ENCODE data around the gene SCUBE2.
"Not testable (repeated sequence)": the region's sequence is repeated elsewhere in the genome, so short reads cannot be mapped to it uniquely, and the experiment has no call there.

Gene SCUBE2

GRCh38 chr11:9004183-9004926, 87.0 kb downstream of the SCUBE2 start:
- no peak for DNase-seq

GRCh38 chr11:9003573-9004182, 87.7 kb downstream of the SCUBE2 start, which contains the start of gene NRIP3:
Gene NRIP3, minus strand, starts transcription at chr11:9004001. Its CDS starts 66 bp downstream, at chr11:9003935.
- DNase-seq: peak in 7 of 14 donors; percentile 4 to 73 (median 25)

- peak in 1 of 14 donors; percentile 18 for DNase-seq
These were observed 88.4 kb downstream of the SCUBE2 start for GRCh38 chr11:9002920-9003572.

GRCh38 chr11:9001736-9002135, 89.7 kb downstream of the SCUBE2 start:
- DNase-seq: peak in 2 of 14 donors; percentile 6 to 26

GRCh38 chr11:8998017-8998416, 93.4 kb downstream of the SCUBE2 start:
- no peak for DNase-seq

- DNase-seq: no peak
These were observed 93.9 kb downstream of the SCUBE2 start for GRCh38 chr11:8997451-8997850.

- DNase-seq: no peak
These were observed 101.9 kb downstream of the SCUBE2 start for GRCh38 chr11:8989453-8989852.

- no peak for DNase-seq
These were observed 102.8 kb downstream of the SCUBE2 start for GRCh38 chr11:8988329-8989234.

- no peak for DNase-seq
These were observed 104.0 kb downstream of the SCUBE2 start for GRCh38 chr11:8987446-8987845.

GRCh38 chr11:8986772-8987171, 104.6 kb downstream of the SCUBE2 start:
- not testable (repeated sequence) for DNase-seq

GRCh38 chr11:8985462-8985861, 105.9 kb downstream of the SCUBE2 start:
- DNase-seq: no peak

GRCh38 chr11:8983552-8983951, 107.8 kb downstream of the SCUBE2 start:
- DNase-seq: no peak

GRCh38 chr11:8980485-8980884, 110.9 kb downstream of the SCUBE2 start:
- DNase-seq: no peak

GRCh38 chr11:8979365-8979764, 112.0 kb downstream of the SCUBE2 start:
- not testable (repeated sequence) for DNase-seq

- DNase-seq: no peak
These were observed 118.3 kb downstream of the SCUBE2 start for GRCh38 chr11:8973121-8973520.

GRCh38 chr11:8971924-8972316, 119.5 kb downstream of the SCUBE2 start:
- no peak for DNase-seq

GRCh38 chr11:8971196-8971923, 120.0 kb downstream of the SCUBE2 start:
- DNase-seq: no peak

All from C1 segment of cervical spinal cord (tissue), 14 donors.